IMR-90 (cell line): Measurements from ENCODE around the gene SLC25A17. TPM values are rescaled to one million over a fixed set of nuclear protein-coding genes. Genes with fewer than 3 reads are reported as not detected.

Source experiments
- ATAC-seq: fragments of 200-7000 bp; cut with Tn5 transposase; 2 replicates; pipeline ENCODE4 v1.9.1; 2020; ENCODE audit warnings: low read depth, mild to moderate bottlenecking, moderate library complexity
- BruUV-seq: library from RNA; stranded (reverse); fragments of 400-500 nt; replicated peaks from 2 replicates; lab custom pipeline; 2021; lab: Mats Ljungman, UMichigan
- CTCF ChIA-PET: fragments of 300-600 bp; formaldehyde crosslinking; extraction: SDS; loops from one replicate; lab custom pipeline; 2021; ENCODE audit warnings: antibody characterized with exemption; lab: Yijun Ruan, JAX
- POLR2A ChIA-PET: fragments of 300-600 bp; sonication (Branson Sonifier 250); formaldehyde crosslinking; loops from one replicate; lab custom pipeline; 2022; ENCODE audit warnings: antibody characterized with exemption; ENCODE audit not compliant: unreplicated experiment; lab: Charles Lee
- DNase-seq: peaks from one replicate; pipeline ENCODE4 v3.0.0; 2013
- H2AFZ ChIP-seq: replicated peaks from 2 replicates; pipeline ENCODE3; 2013; ENCODE audit warnings: low read length, mild to moderate bottlenecking; ENCODE audit not compliant: poor library complexity
- H2AK5ac ChIP-seq: 2 replicates; pipeline ENCODE4 v1.6.1; 2013; ENCODE audit warnings: low read depth, low read length, inconsistent platforms
- H2AK9ac ChIP-seq: replicated peaks from 2 replicates; pipeline ENCODE3; 2013; ENCODE audit warnings: mild to moderate bottlenecking, low read depth, low read length, moderate library complexity; ENCODE audit not compliant: poor library complexity
- H2BK120ac ChIP-seq: 2 replicates; pipeline ENCODE4 v1.6.1; 2013; ENCODE audit warnings: low read depth, low read length, inconsistent platforms
- H2BK15ac ChIP-seq: 3 replicates; pipeline ENCODE4 v1.6.1; 2013; ENCODE audit warnings: low read depth, low read length, inconsistent platforms
- H2BK20ac ChIP-seq: 2 replicates; pipeline ENCODE4 v1.6.1; 2013; ENCODE audit warnings: low read depth, mild to moderate bottlenecking, inconsistent platforms, low read length, moderate library complexity
- H2BK5ac ChIP-seq: 2 replicates; pipeline ENCODE4 v1.6.1; 2013; ENCODE audit warnings: mild to moderate bottlenecking, low read depth, low read length, inconsistent platforms; ENCODE audit not compliant: poor library complexity, severe bottlenecking
- H3K14ac ChIP-seq: replicated peaks from 2 replicates; pipeline ENCODE4 v1.6.1; 2013; ENCODE audit warnings: low read depth, low read length, inconsistent platforms
- H3K18ac ChIP-seq: 2 replicates; pipeline ENCODE4 v1.6.1; 2013; ENCODE audit warnings: low read depth, low read length, control low read depth
- H3K23ac ChIP-seq: 2 replicates; pipeline ENCODE4 v1.6.1; 2013; ENCODE audit warnings: low read depth, low read length, inconsistent platforms
- H3K27ac ChIP-seq: 2 replicates; pipeline ENCODE4 v1.5.1; 2013; ENCODE audit warnings: mild to moderate bottlenecking, control low read depth, low read length; ENCODE audit not compliant: insufficient read depth
- H3K27me3 ChIP-seq: 2 replicates; pipeline ENCODE4 v1.6.1; 2013; ENCODE audit warnings: low read length; ENCODE audit not compliant: control insufficient read depth, insufficient read depth
- H3K36me3 ChIP-seq: 2 replicates; pipeline ENCODE4 v1.6.1; 2013; ENCODE audit warnings: low read length, mixed read lengths; ENCODE audit not compliant: control insufficient read depth, insufficient read depth
- H3K4ac ChIP-seq: 2 replicates; pipeline ENCODE4 v1.6.1; 2013; ENCODE audit warnings: low read depth, low read length, inconsistent platforms
- H3K4me1 ChIP-seq: 2 replicates; pipeline ENCODE4 v1.6.1; 2013; ENCODE audit warnings: low read length, mixed read lengths; ENCODE audit not compliant: control insufficient read depth, insufficient read depth
- H3K4me2 ChIP-seq: 2 replicates; pipeline ENCODE4 v1.6.1; 2013; ENCODE audit warnings: low read depth, mild to moderate bottlenecking, control low read depth, low read length, moderate library complexity
- H3K4me3 ChIP-seq: 2 replicates; pipeline ENCODE4 v1.5.1; 2013; ENCODE audit warnings: low read depth, mild to moderate bottlenecking, control low read depth, low read length, moderate library complexity; ENCODE audit not compliant: insufficient read depth
- H3K56ac ChIP-seq: 2 replicates; pipeline ENCODE4 v1.6.1; 2013; ENCODE audit warnings: low read length, inconsistent platforms; ENCODE audit not compliant: insufficient read depth; ENCODE audit errors: extremely low read depth
- H3K79me1 ChIP-seq, 2 experiments: 2 replicates each; pipeline ENCODE4 v1.6.1; 2013; ENCODE audit warnings: low read length in 2 of 2, inconsistent platforms in 1 of 2, low read depth in 1 of 2
- H3K9ac ChIP-seq: 2 replicates; pipeline ENCODE4 v1.6.1; 2013; ENCODE audit warnings: low read depth, low read length, control low read depth
- H3K9me1 ChIP-seq: 2 replicates; pipeline ENCODE4 v1.6.1; 2013; ENCODE audit warnings: low read length, inconsistent platforms; ENCODE audit not compliant: insufficient read depth
- H3K9me3 ChIP-seq: 2 replicates; pipeline ENCODE4 v1.6.1; 2013; ENCODE audit warnings: low read length; ENCODE audit not compliant: control insufficient read depth, insufficient read depth
- H4K20me1 ChIP-seq: 2 replicates; pipeline ENCODE4 v1.6.1; 2013; ENCODE audit warnings: low read length, inconsistent platforms; ENCODE audit not compliant: insufficient read depth
- H4K5ac ChIP-seq: 2 replicates; pipeline ENCODE4 v1.6.1; 2013; ENCODE audit warnings: mild to moderate bottlenecking, low read depth, low read length, control low read depth
- H4K8ac ChIP-seq, 2 experiments: 2 replicates each; pipeline ENCODE4 v1.6.1; 2013; ENCODE audit warnings: low read depth in 2 of 2, low read length in 2 of 2, control low read depth in 1 of 2, inconsistent platforms in 1 of 2
- H4K91ac ChIP-seq: 2 replicates; pipeline ENCODE4 v1.6.1; 2013; ENCODE audit warnings: low read depth, low read length, inconsistent platforms; ENCODE audit not compliant: insufficient read depth
- BHLHE40 ChIP-seq: fragments of 150-350 bp; IDR thresholded peaks from 2 replicates; pipeline ENCODE4 v1.6.1; 2016; ENCODE audit warnings: mild to moderate bottlenecking, low read depth, low read length
- MAZ ChIP-seq: IDR thresholded peaks from 2 replicates; pipeline ENCODE4 v1.6.1; 2012; ENCODE audit warnings: low read depth, mild to moderate bottlenecking, low read length, improper control_type of control experiment, moderate library complexity, borderline replicate concordance
- RCOR1 ChIP-seq: IDR thresholded peaks from 2 replicates; pipeline ENCODE4 v1.6.1; 2012; ENCODE audit warnings: mild to moderate bottlenecking, low read length, improper control_type of control experiment; ENCODE audit not compliant: insufficient replicate concordance
- RFX5 ChIP-seq: IDR thresholded peaks from 2 replicates; pipeline ENCODE4 v1.8.0; 2012; ENCODE audit warnings: low read depth, mild to moderate bottlenecking, low read length, moderate library complexity
- WGBS, 2 experiments: methylation state at CpG; one replicate each; pipeline versions ENCODE4 v1.1.5 to v1.1.7; 2013; ENCODE audit warnings: missing lambda C conversion rate in 2 of 2; ENCODE audit not compliant: insufficient read length in 1 of 2; ENCODE audit errors: extremely low coverage in 2 of 2; 5-methylcytosine and 5-hydroxymethylcytosine counted together
- dilution Hi-C: fragments of 300-500 bp; cut with HindIII; formaldehyde crosslinking; loops from one replicate; pipeline ENCODE4 v1.14.3; 2018; ENCODE audit warnings: low sequenced_read_pairs; ENCODE audit not compliant: unreplicated experiment
- in situ Hi-C: fragments of 300-500 bp; cut with MboI; formaldehyde crosslinking; loops from 3 replicates; pipeline ENCODE4 v1.14.3; 2019; ENCODE audit warnings: low sequenced_read_pairs, inconsistent platforms, mixed read lengths
- intact Hi-C: fragments of 100-400 bp; cut with micrococcal nuclease; formaldehyde crosslinking; loops from 2 replicates; pipeline ENCODE4 v1.10.0; 2022
- polyA plus RNA-seq, 3 experiments: library from polyadenylated mRNA; depleted of rRNA; stranded (reverse); fragments of >200 nt; gene quantifications; 2 replicates each; pipeline ENCODE4 v1.2.3, GENCODE V29; 2012; ENCODE audit warnings: low replicate concordance in 1 of 3
- total RNA-seq: library from RNA; depleted of rRNA; stranded (reverse); fragments of >200 nt; gene quantifications from 2 replicates; pipeline ENCODE4 v1.2.3, GENCODE V29; 2012
- TF ChIP-seq, protein P1 (sequence below): fragments of 150-350 bp; IDR thresholded peaks from 2 replicates; pipeline ENCODE4 v1.6.1; 2016; ENCODE audit warnings: low read depth, mild to moderate bottlenecking, low read length, moderate library complexity, borderline replicate concordance

Gene SLC25A17
- total and polyA plus RNA-seq, 2 of the 4 experiments (the other 2 are of a cell fraction), result 19.6 to 36.0 TPM

- Histone ChIP-seq H3K9me1 (peaks cover 7% of the 10 kb centered on the region), H3K18ac (no peak overlapping the region), H2BK15ac (no peak overlapping the region), H3K4me2 (no peak overlapping the region), H3K56ac (no peak overlapping the region), H3K9ac (no peak overlapping the region), H3K27ac (no peak overlapping the region), H2AFZ (no peak overlapping the region), H3K23ac (no peak overlapping the region), H2BK5ac (no peak overlapping the region), H4K5ac (no peak overlapping the region), H4K20me1 (0 out of 2 replicates have a peak, but pooled peaks cover 3% of the 10 kb centered on the region), H3K27me3 (no peaks in the 10 kb centered on the region), H2BK20ac (no peak overlapping the region), H3K14ac (no peak overlapping the region), H3K36me3 (peaks cover 2% of the 10 kb centered on the region), H3K79me1 (peaks cover 30 to 60% of the 10 kb centered on the region in 2 experiments), H4K8ac (no peak overlapping the region), H2AK5ac (no peak overlapping the region), H3K4me3 (no peak overlapping the region), H4K91ac (no peak overlapping the region), H2AK9ac (no peak overlapping the region), H3K9me3 (no peaks in the 10 kb centered on the region), H3K4ac (no peak overlapping the region), H2BK120ac (no peak overlapping the region), H3K4me1 (peaks cover 8% of the 10 kb centered on the region)
- ATAC-seq (no peak), DNase-seq (no peak)
- in situ Hi-C loops, result no loop called here
- WGBS, 2 experiments, result no CpG with 5 or more reads among the region's 3 CpGs
- POLR2A ChIA-PET, result no interaction called here
- CTCF ChIA-PET, result no interaction called here
- no peak for TF ChIP-seq RCOR1
- TF ChIP-seq BHLHE40, result no peak
- TF ChIP-seq, protein P1, sequence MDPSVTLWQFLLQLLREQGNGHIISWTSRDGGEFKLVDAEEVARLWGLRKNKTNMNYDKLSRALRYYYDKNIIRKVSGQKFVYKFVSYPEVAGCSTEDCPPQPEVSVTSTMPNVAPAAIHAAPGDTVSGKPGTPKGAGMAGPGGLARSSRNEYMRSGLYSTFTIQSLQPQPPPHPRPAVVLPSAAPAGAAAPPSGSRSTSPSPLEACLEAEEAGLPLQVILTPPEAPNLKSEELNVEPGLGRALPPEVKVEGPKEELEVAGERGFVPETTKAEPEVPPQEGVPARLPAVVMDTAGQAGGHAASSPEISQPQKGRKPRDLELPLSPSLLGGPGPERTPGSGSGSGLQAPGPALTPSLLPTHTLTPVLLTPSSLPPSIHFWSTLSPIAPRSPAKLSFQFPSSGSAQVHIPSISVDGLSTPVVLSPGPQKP, result no peak
- no peak for TF ChIP-seq RFX5
- no peak for TF ChIP-seq MAZ
- BruUV-seq, result no TSS peak
- intact Hi-C loops, result no loop called here
- dilution Hi-C loops, result no loop called here
These were observed 12.4 kb downstream of the SLC25A17 start for GRCh38 chr22:40806711-40807110.
